AG09309 (cell line): ENCODE results near the gene SRRM5.

Experiments used
- DNase-seq: peaks from one replicate; pipeline ENCODE4 v3.0.0-alpha.2; 2010; ENCODE audit warnings: low read depth
- H3K4me3 ChIP-seq: 2 replicates; pipeline ENCODE4 v1.5.1; 2011; ENCODE audit warnings: mild to moderate bottlenecking, low read depth, low read length, moderate library complexity; ENCODE audit not compliant: control insufficient read depth
- CTCF ChIP-seq: IDR thresholded peaks from 2 replicates; pipeline ENCODE4 v1.5.1; 2011; ENCODE audit warnings: mild to moderate bottlenecking, low read depth, low read length, inconsistent platforms; ENCODE audit not compliant: insufficient read depth, control insufficient read depth; ENCODE audit errors: missing control alignments

The SRRM5 gene

GRCh38 chr19:43638214-43638994 is 26.5 kb downstream of the SRRM5 start:
- no peak for TF ChIP-seq CTCF
- no peak overlapping the region for H3K4me3 ChIP-seq
- no peak for DNase-seq

GRCh38 chr19:43638995-43639518 is 27.2 kb downstream of the SRRM5 start:
- no peak for TF ChIP-seq CTCF
- no peak overlapping the region for H3K4me3 ChIP-seq
- no peak for DNase-seq

- no peak for TF ChIP-seq CTCF
- H3K4me3 ChIP-seq: peak within 1 kb of the TSS; percentile 49
These were observed 27.9 kb downstream of the SRRM5 start, which contains the start of gene CADM4 for GRCh38 chr19:43639519-43640423. CADM4 (minus strand) TSS chr19:43639850; CDS start chr19:43639790, 60 bp downstream.

GRCh38 chr19:43640424-43640757 is 28.5 kb downstream of the SRRM5 start:
- no peak for TF ChIP-seq CTCF
- no peak for DNase-seq
- peak overlapping the region; percentile 49 for H3K4me3 ChIP-seq

More at GRCh38 chr19:43639519-43640423, 27.9 kb downstream of the SRRM5 start, which contains the start of gene CADM4:
- DNase-seq: no peak

GRCh38 chr19:43641333-43641732 is 29.4 kb downstream of the SRRM5 start:
- no peak overlapping the region for H3K4me3 ChIP-seq
- no peak for TF ChIP-seq CTCF
- no peak for DNase-seq

- DNase-seq: no peak
- no peak for TF ChIP-seq CTCF
- no peak overlapping the region for H3K4me3 ChIP-seq
These were observed 30.6 kb downstream of the SRRM5 start for GRCh38 chr19:43642531-43642930.
